Lung (tissue), 12 donors: ENCODE data around the gene BDKRB2. TPM values are rescaled to one million over a fixed set of nuclear protein-coding genes. Genes with fewer than 3 reads are reported as not detected.

Experiments used
- ATAC-seq: fragments of 200-7000 bp; cut with Tn5 transposase; one replicate; pipeline ENCODE4 v1.9.1; 2020; ENCODE audit warnings: moderate number of reproducible peaks; ENCODE audit not compliant: insufficient read depth, low FRiP score
- DNase-seq, 3 donors: peaks; one replicate each; pipeline ENCODE4 v3.0.0-alpha.2; 2013 to 2017
- H3K27ac ChIP-seq, 2 donors: one replicate each; pipeline ENCODE4 v1.5.1; 2013; ENCODE audit warnings: mild to moderate bottlenecking in 2 of 2, moderate library complexity in 2 of 2, control low read depth in 1 of 2, inconsistent platforms in 1 of 2, low read depth in 1 of 2, low read length in 1 of 2
- H3K27me3 ChIP-seq, 3 donors: one replicate each; pipeline ENCODE4 v1.5.1; 2013; ENCODE audit warnings: low read length in 2 of 3; ENCODE audit not compliant: control insufficient read depth in 3 of 3, insufficient read depth in 3 of 3
- H3K36me3 ChIP-seq, 4 donors: one replicate each; pipeline ENCODE4 v1.5.1; 2013; ENCODE audit warnings: low read length in 4 of 4, mild to moderate bottlenecking in 1 of 4, moderate library complexity in 1 of 4; ENCODE audit not compliant: control insufficient read depth in 4 of 4, insufficient read depth in 4 of 4
- H3K4me1 ChIP-seq, 5 donors: one replicate each; pipeline ENCODE4 v1.5.1; 2013; ENCODE audit warnings: low read length in 5 of 5, mild to moderate bottlenecking in 2 of 5, moderate library complexity in 1 of 5; ENCODE audit not compliant: control insufficient read depth in 5 of 5, insufficient read depth in 5 of 5
- H3K4me3 ChIP-seq: one replicate; pipeline ENCODE4 v1.5.1; 2013; ENCODE audit warnings: mild to moderate bottlenecking, control low read depth, moderate library complexity
- H3K9ac ChIP-seq, 2 donors: one replicate each; pipeline ENCODE4 v1.5.1; 2013; ENCODE audit warnings: low read length in 2 of 2, control low read depth in 1 of 2; ENCODE audit not compliant: insufficient read depth in 1 of 2
- H3K9me3 ChIP-seq, 4 donors: one replicate each; pipeline ENCODE4 v1.5.1; 2013; ENCODE audit warnings: low read length in 3 of 4, mild to moderate bottlenecking in 1 of 4, moderate library complexity in 1 of 4; ENCODE audit not compliant: control insufficient read depth in 4 of 4, insufficient read depth in 3 of 4
- WGBS, 2 donors: extraction: QIAGEN DNeasy Blood & Tissue Kit; methylation state at CpG; one replicate each; pipeline ENCODE4 v1.1.7; 2013; 5-methylcytosine and 5-hydroxymethylcytosine counted together
- polyA plus RNA-seq, 2 donors: library from polyadenylated mRNA; stranded (reverse); fragments of 200-250 nt; gene quantifications; one replicate each; pipeline ENCODE4 v1.2.1, GENCODE V29; 2013
- total RNA-seq, 2 donors: library from RNA; depleted of rRNA in 1 of 2; stranded (reverse); fragments of >200 nt in 1 of 2; gene quantifications; one replicate each; pipeline ENCODE4 v1.2.1, GENCODE V29; 2014 to 2021
- TF ChIP-seq, protein P1 (sequence below): IDR thresholded peaks from 2 replicates; pipeline ENCODE4 v1.5.1; 2012; ENCODE audit warnings: mild to moderate bottlenecking; ENCODE audit errors: control extremely low read depth, extremely low read depth
- donor health status: control.
- donor health status: control.
- donor health status: Bipolar disorder and iron deficiency.
- donor health status: healthy.
- donor health status: DM: yes; HTN: yes; CAD: no.

Gene BDKRB2
- total and polyA plus RNA-seq, 4 donors: 0.77 to 5.8 (median 2.4) TPM

DNA sequence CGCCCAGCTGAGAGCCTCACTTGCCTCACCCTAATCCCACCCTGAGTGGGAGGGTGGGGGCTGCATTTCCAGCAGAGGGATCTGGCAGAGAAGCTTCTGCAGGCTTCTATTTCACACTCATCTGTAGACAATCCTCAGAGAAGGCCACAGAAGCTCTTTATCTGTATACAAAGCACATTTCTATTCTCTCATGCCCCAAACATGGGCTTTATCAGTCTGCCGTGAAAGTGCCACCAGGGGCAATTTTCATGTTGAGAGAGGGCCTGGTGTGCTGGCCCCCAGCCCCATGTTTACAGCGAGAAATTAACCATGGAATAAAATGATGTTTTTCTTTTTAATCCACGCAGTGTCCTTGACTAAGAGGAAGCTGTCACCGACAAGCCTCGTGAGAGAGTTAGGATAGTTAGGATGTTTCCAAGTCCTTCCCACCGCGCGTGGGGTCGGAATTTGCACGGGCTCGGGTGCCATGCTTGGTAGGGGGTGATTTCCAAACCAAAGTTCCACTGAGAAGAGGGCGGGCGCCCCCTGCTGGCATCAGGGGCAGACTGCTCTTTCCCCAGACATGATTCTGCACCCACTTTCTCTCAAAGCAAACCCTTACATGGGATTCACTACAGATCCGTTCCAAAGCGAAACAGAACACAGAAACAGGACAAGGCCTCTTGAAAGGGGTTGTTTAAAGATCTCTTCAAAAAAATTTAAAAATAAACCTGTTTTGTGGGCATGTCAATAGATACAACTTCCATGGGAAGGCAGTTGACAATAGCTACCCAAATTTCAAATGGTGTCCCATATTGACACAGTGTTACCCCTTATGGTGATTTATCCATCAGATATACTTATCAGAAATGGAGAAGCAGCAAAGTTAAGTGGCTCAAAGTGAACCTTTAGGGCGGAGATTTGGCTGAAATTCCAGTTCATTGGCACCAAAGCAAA lies 70.8 kb downstream of the BDKRB2 start:
- Histone ChIP-seq H3K4me3 (no peak overlapping the region), H3K27me3 (no peaks in the 10 kb centered on the region), H3K9ac (no peak overlapping the region), H3K27ac (no peak overlapping the region), H3K4me1 (peaks cover 0 to 20% (median 3%) of the 10 kb centered on the region in 5 donors), H3K36me3 (no peaks in the 10 kb centered on the region), H3K9me3 (peaks cover 0 to 18% (median 5%) of the 10 kb centered on the region in 4 donors)
- ATAC-seq: peak; percentile 54
- DNase-seq: peak; percentile 81 to 84 (median 82)
- TF ChIP-seq, protein P1, sequence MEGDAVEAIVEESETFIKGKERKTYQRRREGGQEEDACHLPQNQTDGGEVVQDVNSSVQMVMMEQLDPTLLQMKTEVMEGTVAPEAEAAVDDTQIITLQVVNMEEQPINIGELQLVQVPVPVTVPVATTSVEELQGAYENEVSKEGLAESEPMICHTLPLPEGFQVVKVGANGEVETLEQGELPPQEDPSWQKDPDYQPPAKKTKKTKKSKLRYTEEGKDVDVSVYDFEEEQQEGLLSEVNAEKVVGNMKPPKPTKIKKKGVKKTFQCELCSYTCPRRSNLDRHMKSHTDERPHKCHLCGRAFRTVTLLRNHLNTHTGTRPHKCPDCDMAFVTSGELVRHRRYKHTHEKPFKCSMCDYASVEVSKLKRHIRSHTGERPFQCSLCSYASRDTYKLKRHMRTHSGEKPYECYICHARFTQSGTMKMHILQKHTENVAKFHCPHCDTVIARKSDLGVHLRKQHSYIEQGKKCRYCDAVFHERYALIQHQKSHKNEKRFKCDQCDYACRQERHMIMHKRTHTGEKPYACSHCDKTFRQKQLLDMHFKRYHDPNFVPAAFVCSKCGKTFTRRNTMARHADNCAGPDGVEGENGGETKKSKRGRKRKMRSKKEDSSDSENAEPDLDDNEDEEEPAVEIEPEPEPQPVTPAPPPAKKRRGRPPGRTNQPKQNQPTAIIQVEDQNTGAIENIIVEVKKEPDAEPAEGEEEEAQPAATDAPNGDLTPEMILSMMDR: peak; percentile 57
- 20 to 24% methylated on average over 17 of the region's 17 CpGs for WGBS, 2 donors

- Histone ChIP-seq H3K4me1 (peaks cover 0 to 26% (median 3%) of the 10 kb centered on the region in 5 donors), H3K4me3 (no peak overlapping the region), H3K36me3 (peaks cover 0 to 4% (median 2%) of the 10 kb centered on the region in 4 donors), H3K27ac (no peak overlapping the region), H3K9me3 (peaks cover 0 to 11% (median 5%) of the 10 kb centered on the region in 4 donors), H3K9ac (no peak overlapping the region), H3K27me3 (no peaks in the 10 kb centered on the region)
- TF ChIP-seq, protein P1: no peak
- 99 to 100% methylated on average over 1 of the region's 1 CpG for WGBS, 2 donors
- DNase-seq (no peak), ATAC-seq (no peak)
Observed at GRCh38 chr14:96277890-96278289, 73.3 kb downstream of the BDKRB2 start.

DNA sequence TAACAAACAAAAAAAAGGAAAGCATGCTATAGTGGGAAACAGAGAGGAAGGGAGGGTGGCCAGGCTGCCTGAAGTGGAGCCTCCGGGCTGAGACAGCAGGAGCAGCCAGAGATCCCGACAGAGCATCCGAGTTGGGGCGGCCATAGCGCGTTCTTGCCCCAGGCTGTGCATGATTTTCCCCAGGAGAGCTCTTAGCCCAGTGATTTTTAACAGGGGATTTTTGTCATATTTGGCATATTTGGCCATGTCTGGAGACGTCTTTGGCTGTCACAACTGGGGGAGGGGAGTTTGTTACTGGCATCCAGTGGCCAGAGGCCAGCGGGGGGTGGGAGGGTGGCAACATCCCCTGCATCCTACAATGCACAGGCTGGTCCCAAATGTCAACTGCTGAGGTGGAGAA lies 74.9 kb downstream of the BDKRB2 start:
- ATAC-seq (no peak), DNase-seq (no peak)
- Histone ChIP-seq H3K9me3 (peaks cover 0 to 10% (median 4%) of the 10 kb centered on the region in 4 donors), H3K27ac (no peak overlapping the region), H3K27me3 (no peaks in the 10 kb centered on the region), H3K4me3 (no peak overlapping the region), H3K4me1 (peaks cover 0 to 21% (median 3%) of the 10 kb centered on the region in 5 donors), H3K36me3 (peaks cover 0 to 12% (median 7%) of the 10 kb centered on the region in 4 donors), H3K9ac (no peak overlapping the region)
- TF ChIP-seq, protein P1: no peak
- 72 to 92% methylated on average over 8 of the region's 8 CpGs for WGBS, 2 donors
